Stomach (tissue), 9 donors: ENCODE data around the gene VPS54. TPM values are rescaled to one million over a fixed set of nuclear protein-coding genes. Genes with fewer than 3 reads are reported as not detected.

ENCODE experiments used
- DNase-seq, 2 donors: peaks; one replicate each; pipeline versions ENCODE4 v3.0.0 to v3.0.0-alpha.2; 2013 to 2019
- H3K27ac ChIP-seq, 5 donors: fragments of 200-600 bp in 4 of 5; sonication (generic) in 4 of 5; one replicate each; pipeline ENCODE4 v1.5.1; 2013 to 2019; ENCODE audit warnings: mild to moderate bottlenecking in 1 of 5, moderate library complexity in 1 of 5
- H3K27me3 ChIP-seq, 3 donors: fragments of 200-600 bp; sonication (generic); one replicate each; pipeline ENCODE4 v1.5.1; 2017 to 2019; ENCODE audit warnings: mixed run types in 1 of 3
- H3K36me3 ChIP-seq, 4 donors: fragments of 200-600 bp; sonication (generic); 1 replicate in 3 of 4; 2 replicates in 1 of 4; pipeline ENCODE4 v1.5.1; 2016 to 2019
- H3K4me1 ChIP-seq, 4 donors: fragments of 200-600 bp; sonication (generic); one replicate each; pipeline ENCODE4 v1.5.1; 2016 to 2019
- H3K4me3 ChIP-seq, 4 donors: fragments of 200-600 bp; sonication (generic) in 3 of 4; one replicate each; pipeline ENCODE4 v1.5.1; 2016 to 2019; ENCODE audit warnings: mild to moderate bottlenecking in 1 of 4
- H3K9me3 ChIP-seq, 4 donors: fragments of 200-600 bp; sonication (generic); one replicate each; pipeline ENCODE4 v1.5.1; 2016 to 2019
- CTCF ChIP-seq, 7 experiments: fragments of 450-650 bp in 4 of 7; fragments of 200-600 bp in 3 of 7; sonication (generic) in 3 of 7; IDR thresholded peaks; one replicate each; pipeline ENCODE4 v1.5.1; 2016 to 2019; ENCODE audit warnings: antibody characterized with exemption in 7 of 7, control low read depth in 2 of 7, mild to moderate bottlenecking in 1 of 7
- EP300 ChIP-seq: sonication (generic); formaldehyde crosslinking; IDR thresholded peaks from one replicate; pipeline ENCODE4 v1.6.1; 2017; ENCODE audit warnings: antibody characterized with exemption
- POLR2A ChIP-seq, 4 donors: fragments of 450-650 bp; IDR thresholded peaks; one replicate each; pipeline ENCODE4 v1.6.1; 2016; ENCODE audit warnings: antibody characterized with exemption in 4 of 4, control low read depth in 2 of 4, mild to moderate bottlenecking in 1 of 4, moderate library complexity in 1 of 4
- POLR2AphosphoS5 ChIP-seq, 3 donors: sonication (generic); formaldehyde crosslinking; IDR thresholded peaks; one replicate each; pipeline ENCODE4 v1.6.1; 2016; ENCODE audit warnings: antibody characterized with exemption in 3 of 3
- WGBS, 5 donors: extraction: QIAGEN DNeasy Blood & Tissue Kit in 3 of 5; methylation state at CpG; one replicate each; pipeline versions ENCODE4 v1.1.5 to v1.1.7; 2013 to 2018; 5-methylcytosine and 5-hydroxymethylcytosine counted together
- intact Hi-C: fragments of 100-400 bp; cut with DNase I; formaldehyde crosslinking; loops from one replicate; pipeline ENCODE4 v1.15.1; 2023; ENCODE audit warnings: low total_unique reads
- polyA plus RNA-seq, 3 donors: library from polyadenylated mRNA; stranded (reverse); fragments of 200-250 nt; gene quantifications; one replicate each; pipeline ENCODE4 v1.2.3, GENCODE V29; 2013
- total RNA-seq, 5 donors: library from RNA; depleted of rRNA; stranded (reverse); fragments of >200 nt; gene quantifications; one replicate each; pipeline versions ENCODE4 v1.1.0 to v1.2.3, GENCODE V29; 2014 to 2016
- donor health status: healthy with polysubstance abuse.
- donor health status: Bipolar disorder and iron deficiency.
- donor health status: healthy.

Gene VPS54
- total and polyA plus RNA-seq, 8 donors = 3.2 to 58.9 (median 13.1) TPM

DNA sequence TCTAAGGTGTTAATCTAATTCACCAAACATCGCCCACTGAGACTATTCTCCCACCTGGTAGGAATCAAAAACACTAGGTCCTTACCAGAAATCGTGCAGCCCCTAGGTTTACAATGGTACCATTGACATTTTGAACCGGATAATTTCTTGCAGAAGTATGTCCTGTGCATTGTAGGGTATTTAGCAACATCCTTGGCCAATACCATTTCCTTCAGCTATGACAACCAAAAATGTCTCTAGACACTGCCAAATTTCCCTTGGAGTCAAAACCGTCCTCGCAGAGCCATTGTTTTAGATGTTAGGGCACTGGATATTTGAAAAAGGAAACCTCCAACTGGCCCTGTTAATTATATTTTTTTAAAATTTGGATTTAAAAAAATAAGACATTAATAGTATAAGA lies 3.8 kb downstream of the VPS54 start:
- H3K27me3 ChIP-seq = no peaks in the 10 kb centered on the region
- no peak for TF ChIP-seq POLR2A (IDR thresholded peaks at IDR 0.05)
- TF ChIP-seq POLR2AphosphoS5 (IDR thresholded peaks at IDR 0.05) = no peak
- no peak for TF ChIP-seq CTCF (IDR thresholded peaks at IDR 0.05)
- TF ChIP-seq EP300 = no peak
- H3K4me1 ChIP-seq = peaks cover 4 to 71% (median 34%) of the 10 kb centered on the region in 4 donors
- WGBS, 5 donors = 79 to 89% (median 88%) methylated on average over 5 of the region's 5 CpGs
- intact Hi-C loops = no loop called here
- no peaks in the 10 kb centered on the region for H3K36me3 ChIP-seq
- no peaks in the 10 kb centered on the region for H3K9me3 ChIP-seq
- H3K4me3 ChIP-seq = no peak overlapping the region
- no peak for DNase-seq
- peak overlapping the region in 1 of 5 donors; percentile 47 for H3K27ac ChIP-seq

DNA sequence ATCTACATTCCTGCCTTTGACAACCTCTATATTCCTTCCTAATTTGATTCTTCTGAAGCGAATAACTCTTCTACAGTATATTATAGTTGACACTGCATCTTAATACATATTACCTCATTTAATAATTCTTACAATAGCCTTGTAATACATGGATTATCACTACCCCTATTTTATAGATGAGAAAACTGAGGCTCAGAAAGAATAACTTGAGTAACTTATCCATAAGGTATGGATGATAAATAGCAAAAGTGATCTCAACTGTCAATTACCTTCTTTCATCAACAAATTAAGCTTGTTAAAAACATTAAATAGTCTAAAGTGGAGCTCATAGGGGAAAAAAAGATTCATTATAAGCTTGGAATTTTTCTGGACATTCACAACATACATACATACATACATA lies 4.6 kb downstream of the VPS54 start:
- no peak overlapping the region for H3K4me3 ChIP-seq
- no peaks in the 10 kb centered on the region for H3K27me3 ChIP-seq
- H3K4me1 ChIP-seq = peaks cover 2 to 70% (median 33%) of the 10 kb centered on the region in 4 donors
- DNase-seq = no peak
- WGBS, 5 donors = 94 to 100% (median 98%) methylated on average over 1 of the region's 1 CpG
- no peaks in the 10 kb centered on the region for H3K36me3 ChIP-seq
- H3K9me3 ChIP-seq = no peaks in the 10 kb centered on the region
- intact Hi-C loops = no loop called here
- TF ChIP-seq POLR2A (IDR thresholded peaks at IDR 0.05) (no peak), EP300 (no peak), POLR2AphosphoS5 (IDR thresholded peaks at IDR 0.05) (no peak)
- H3K27ac ChIP-seq = peak overlapping the region in 1 of 5 donors; percentile 47

DNA sequence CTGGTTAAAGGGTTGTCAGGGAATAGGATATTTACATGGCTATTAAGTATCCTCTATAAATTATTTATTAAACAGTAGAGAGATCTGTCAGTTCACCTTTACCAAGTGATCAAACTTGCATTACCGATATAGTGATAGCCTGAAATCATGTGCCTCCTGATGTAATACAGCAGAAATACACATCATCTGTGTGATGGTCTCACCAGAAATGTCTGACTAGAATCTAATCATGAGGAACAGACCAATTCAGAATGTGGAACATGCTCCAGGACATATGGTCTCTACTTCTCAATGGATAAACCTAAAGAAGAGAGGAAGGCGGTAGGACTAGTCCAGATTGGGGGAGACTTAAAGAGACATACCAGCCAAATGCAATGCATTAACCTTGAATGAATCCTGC lies 6.2 kb downstream of the VPS54 start:
- intact Hi-C loops = no loop called here
- WGBS, 5 donors = 90 to 95% (median 93%) methylated on average over 2 of the region's 2 CpGs
- DNase-seq = no peak
- peaks cover 0 to 83% (median 37%) of the 10 kb centered on the region in 4 donors for H3K4me1 ChIP-seq
- no peak overlapping the region for H3K27ac ChIP-seq
- no peak for TF ChIP-seq CTCF (IDR thresholded peaks at IDR 0.05)
- TF ChIP-seq POLR2AphosphoS5 (IDR thresholded peaks at IDR 0.05) = no peak
- TF ChIP-seq EP300 = no peak
- TF ChIP-seq POLR2A (IDR thresholded peaks at IDR 0.05) = no peak
- no peaks in the 10 kb centered on the region for H3K9me3 ChIP-seq
- no peaks in the 10 kb centered on the region for H3K27me3 ChIP-seq
- no peak overlapping the region for H3K4me3 ChIP-seq
- H3K36me3 ChIP-seq = no peaks in the 10 kb centered on the region

- no peaks in the 10 kb centered on the region for H3K36me3 ChIP-seq
- no peak for DNase-seq
- no peaks in the 10 kb centered on the region for H3K27me3 ChIP-seq
- peaks cover 0 to 77% (median 29%) of the 10 kb centered on the region in 4 donors for H3K4me1 ChIP-seq
- H3K9me3 ChIP-seq = no peaks in the 10 kb centered on the region
- 66 to 86% (median 73%) methylated on average over 2 of the region's 2 CpGs for WGBS, 5 donors
- H3K4me3 ChIP-seq = no peak overlapping the region
- TF ChIP-seq POLR2A (IDR thresholded peaks at IDR 0.05) (no peak), EP300 (no peak), POLR2AphosphoS5 (IDR thresholded peaks at IDR 0.05) (no peak), CTCF (IDR thresholded peaks at IDR 0.05) (no peak)
- H3K27ac ChIP-seq = no peak overlapping the region
- intact Hi-C loops = no loop called here
Measured at GRCh38 chr2:64012115-64012514, 7.1 kb downstream of the VPS54 start.

- TF ChIP-seq POLR2A (IDR thresholded peaks at IDR 0.05) (no peak), POLR2AphosphoS5 (IDR thresholded peaks at IDR 0.05) (no peak), EP300 (no peak), CTCF (IDR thresholded peaks at IDR 0.05) (no peak)
- peaks cover 0 to 66% (median 12%) of the 10 kb centered on the region in 4 donors for H3K4me1 ChIP-seq
- no peaks in the 10 kb centered on the region for H3K9me3 ChIP-seq
- DNase-seq = no peak
- H3K27me3 ChIP-seq = no peaks in the 10 kb centered on the region
- no peak overlapping the region for H3K27ac ChIP-seq
- H3K36me3 ChIP-seq = peaks cover 0 to 5% (median 0%) of the 10 kb centered on the region in 4 donors
- no peak overlapping the region for H3K4me3 ChIP-seq
- intact Hi-C loops = no loop called here
- 94 to 98% (median 96%) methylated on average over 4 of the region's 4 CpGs for WGBS, 5 donors
Measured at GRCh38 chr2:64008434-64009009, 10.7 kb downstream of the VPS54 start.
